ENCODE data around the gene PXMP4.
A peak's percentile ranks its signal among the peaks of the same experiment; 100 is the strongest.
"Not testable (repeated sequence)": the region's sequence is repeated elsewhere in the genome, so short reads cannot be mapped to it uniquely, and the experiment has no call there.

The PXMP4 gene

GRCh38 chr20:33719989-33720709 is at the start of gene PXMP4:
Gene PXMP4, minus strand, starts transcription at chr20:33720310. Its CDS starts 103 bp downstream, at chr20:33720207.
- peak; percentile 67 to 98 (median 93) for DNase-seq

GRCh38 chr20:33769043-33769442 is 48.9 kb upstream of the PXMP4 start:
- no peak for DNase-seq

GRCh38 chr20:33767777-33768138 is 47.6 kb upstream of the PXMP4 start:
- no peak for DNase-seq

- DNase-seq = no peak
These were observed 46.6 kb upstream of the PXMP4 start for GRCh38 chr20:33766686-33767085.

GRCh38 chr20:33765592-33765991 is 45.5 kb upstream of the PXMP4 start:
- no peak for DNase-seq

GRCh38 chr20:33765099-33765498 is 45.0 kb upstream of the PXMP4 start:
- DNase-seq = no peak

GRCh38 chr20:33761698-33762250 is 41.7 kb upstream of the PXMP4 start:
- no peak for DNase-seq

- no peak for DNase-seq
These were observed 37.3 kb upstream of the PXMP4 start for GRCh38 chr20:33757458-33757857.

GRCh38 chr20:33757046-33757445 is 36.9 kb upstream of the PXMP4 start:
- DNase-seq = no peak

GRCh38 chr20:33755936-33756490 is 35.9 kb upstream of the PXMP4 start:
- not testable (repeated sequence) for DNase-seq

GRCh38 chr20:33753763-33754162 is 33.7 kb upstream of the PXMP4 start:
- no peak for DNase-seq

GRCh38 chr20:33753143-33753542 is 33.0 kb upstream of the PXMP4 start:
- DNase-seq = no peak

- DNase-seq = no peak
These were observed 31.7 kb upstream of the PXMP4 start for GRCh38 chr20:33751775-33752174.

- DNase-seq = no peak
These were observed 26.4 kb upstream of the PXMP4 start for GRCh38 chr20:33746325-33746998.

GRCh38 chr20:33744773-33745385 is 24.8 kb upstream of the PXMP4 start:
- no peak for DNase-seq

- DNase-seq = no peak
These were observed 24.1 kb upstream of the PXMP4 start for GRCh38 chr20:33744181-33744580.

- DNase-seq = no peak
These were observed 20.1 kb upstream of the PXMP4 start for GRCh38 chr20:33740189-33740588.

GRCh38 chr20:33739493-33739892 is 19.4 kb upstream of the PXMP4 start:
- DNase-seq = no peak

GRCh38 chr20:33736962-33737361 is 16.9 kb upstream of the PXMP4 start:
- no peak for DNase-seq

- peak in 2 of 58 donors; percentile 1 to 2 for DNase-seq
These were observed 13.8 kb upstream of the PXMP4 start for GRCh38 chr20:33733654-33734576.
